Putamen (tissue), 1 donor: ENCODE measurements around the gene AASDHPPT.
"Not testable (repeated sequence)": the region's sequence is repeated elsewhere in the genome, so short reads cannot be mapped to it uniquely, and the experiment has no call there.

Experiments used
- DNase-seq: peaks from one replicate; pipeline ENCODE4 v3.0.0-alpha.2; 2016; ENCODE audit warnings: low spot score

AASDHPPT gene, protein sequence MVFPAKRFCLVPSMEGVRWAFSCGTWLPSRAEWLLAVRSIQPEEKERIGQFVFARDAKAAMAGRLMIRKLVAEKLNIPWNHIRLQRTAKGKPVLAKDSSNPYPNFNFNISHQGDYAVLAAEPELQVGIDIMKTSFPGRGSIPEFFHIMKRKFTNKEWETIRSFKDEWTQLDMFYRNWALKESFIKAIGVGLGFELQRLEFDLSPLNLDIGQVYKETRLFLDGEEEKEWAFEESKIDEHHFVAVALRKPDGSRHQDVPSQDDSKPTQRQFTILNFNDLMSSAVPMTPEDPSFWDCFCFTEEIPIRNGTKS

DNA sequence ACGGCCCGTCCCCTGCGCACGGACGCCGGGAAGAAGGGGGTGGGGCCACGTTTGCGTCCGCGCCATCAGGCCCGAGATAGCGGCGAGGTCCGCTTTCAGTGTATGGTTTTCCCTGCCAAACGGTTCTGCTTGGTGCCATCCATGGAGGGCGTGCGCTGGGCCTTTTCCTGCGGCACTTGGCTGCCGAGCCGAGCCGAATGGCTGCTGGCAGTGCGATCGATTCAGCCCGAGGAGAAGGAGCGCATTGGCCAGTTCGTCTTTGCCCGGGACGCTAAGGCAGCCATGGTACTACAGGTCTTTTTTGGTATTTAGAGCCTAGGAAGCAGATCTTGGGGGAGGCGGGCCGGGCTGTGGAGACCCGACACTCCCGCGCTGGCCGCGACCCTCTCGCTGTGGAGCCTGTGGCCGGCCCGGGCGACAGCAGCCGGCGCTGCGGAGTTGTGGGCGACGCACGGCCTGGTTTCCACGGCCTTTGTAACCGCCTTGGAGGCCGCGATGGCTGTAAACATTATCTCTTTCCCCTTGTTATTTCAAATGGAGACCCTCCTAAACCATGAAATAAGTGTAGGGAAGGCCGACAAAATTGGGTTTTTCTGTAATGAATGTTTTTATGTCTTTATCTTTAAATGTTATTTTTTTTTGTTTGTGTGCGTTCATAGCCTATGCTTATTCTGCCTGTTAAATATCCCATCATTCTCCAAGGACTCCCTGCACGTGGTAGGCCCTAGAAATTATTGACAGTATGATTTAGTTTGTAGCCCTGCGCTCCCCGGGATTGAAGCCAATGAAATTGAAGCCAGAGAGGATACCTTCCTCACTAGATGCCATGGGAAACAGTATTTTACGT is at the start of gene AASDHPPT:
Gene AASDHPPT, plus strand, starts transcription at position 54 of the 847 bp plus-strand sequence. Its CDS starts 49 bp downstream, at position 103.
- peak; percentile 32 for DNase-seq

DNA sequence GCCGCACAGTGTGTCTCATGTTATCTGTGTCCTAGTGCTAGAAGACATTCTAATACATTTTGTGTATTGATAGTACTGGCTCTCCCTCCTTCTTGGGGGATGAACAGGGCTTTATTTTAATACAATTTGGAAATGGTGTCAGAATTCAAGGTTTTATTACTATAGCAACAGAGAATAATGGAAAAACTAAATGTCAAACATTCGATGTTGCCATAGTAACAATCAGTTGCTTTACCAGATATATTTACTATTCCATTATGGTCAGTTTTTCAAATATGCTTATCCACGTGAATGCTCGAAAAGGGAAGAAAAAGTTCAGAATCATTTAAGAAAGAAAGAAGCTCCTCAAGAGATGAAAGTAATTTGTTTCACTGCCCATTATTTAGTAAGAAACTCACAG is 46.9 kb upstream of the AASDHPPT start:
- DNase-seq = no peak

DNA sequence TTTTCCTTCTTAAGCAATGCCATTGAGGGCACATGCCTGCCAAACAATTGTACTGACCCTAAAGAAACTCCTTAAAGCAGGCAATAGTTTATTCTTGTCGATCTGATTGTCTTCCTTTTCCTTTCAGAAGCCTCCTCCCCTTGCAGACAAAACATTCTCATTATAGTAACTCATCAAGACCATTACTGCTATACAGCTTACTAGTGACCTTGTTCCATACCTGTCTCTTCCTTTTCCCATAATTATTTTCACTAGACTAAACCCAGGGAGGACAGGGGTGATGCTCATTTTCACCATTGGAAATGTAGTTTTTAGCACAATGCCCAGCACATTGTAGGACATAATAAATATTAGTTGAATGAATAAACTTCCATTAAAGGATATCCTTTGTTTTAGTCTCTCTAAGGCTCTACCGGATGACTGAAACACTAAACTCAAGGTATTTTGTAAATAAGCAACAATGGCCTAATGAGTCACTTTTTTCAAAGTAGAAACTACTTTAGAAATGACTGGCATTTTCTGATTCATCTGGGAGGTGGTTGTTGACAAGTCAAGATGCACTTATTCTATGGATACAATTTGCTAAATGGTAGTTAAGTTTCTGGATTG is 46.2 kb upstream of the AASDHPPT start:
- DNase-seq = no peak

DNA sequence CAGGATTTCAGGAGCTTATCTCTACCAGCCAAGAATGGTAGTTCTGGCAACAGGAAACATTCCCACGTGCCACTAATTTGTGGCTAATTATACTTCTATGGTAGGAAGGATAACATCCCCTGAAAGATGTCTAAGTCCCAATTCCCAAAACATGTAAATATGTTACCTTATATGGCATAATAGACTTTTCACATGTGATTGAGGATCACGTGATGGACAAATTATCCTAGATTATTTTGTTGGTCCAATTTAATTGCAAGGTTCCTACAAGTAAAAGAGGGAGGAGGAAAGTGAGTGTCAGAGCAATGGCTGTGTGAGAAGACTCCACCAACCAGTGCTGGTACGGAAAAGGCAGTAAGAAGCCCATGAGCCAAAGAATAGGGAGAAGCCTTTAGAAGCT is 45.5 kb upstream of the AASDHPPT start:
- no peak for DNase-seq

DNA sequence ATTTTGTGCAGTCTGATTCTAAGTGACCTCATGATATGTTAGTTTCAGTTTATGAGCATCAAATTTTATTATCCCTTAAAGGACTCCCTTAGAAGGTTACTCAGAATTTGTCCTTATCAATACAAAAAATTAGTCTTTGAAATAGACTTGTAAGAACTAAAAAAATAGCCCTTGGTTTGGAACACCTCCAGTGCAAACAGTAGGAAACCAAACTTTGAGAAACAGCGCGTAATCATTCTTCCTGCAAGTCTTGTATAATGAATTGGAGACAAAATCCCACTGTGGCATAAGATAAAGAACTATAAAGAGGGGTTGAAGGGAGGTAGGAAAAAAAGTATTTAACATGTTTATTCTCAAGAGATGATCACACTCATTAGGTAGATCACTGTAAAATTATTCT is 44.6 kb upstream of the AASDHPPT start:
- no peak for DNase-seq

DNA sequence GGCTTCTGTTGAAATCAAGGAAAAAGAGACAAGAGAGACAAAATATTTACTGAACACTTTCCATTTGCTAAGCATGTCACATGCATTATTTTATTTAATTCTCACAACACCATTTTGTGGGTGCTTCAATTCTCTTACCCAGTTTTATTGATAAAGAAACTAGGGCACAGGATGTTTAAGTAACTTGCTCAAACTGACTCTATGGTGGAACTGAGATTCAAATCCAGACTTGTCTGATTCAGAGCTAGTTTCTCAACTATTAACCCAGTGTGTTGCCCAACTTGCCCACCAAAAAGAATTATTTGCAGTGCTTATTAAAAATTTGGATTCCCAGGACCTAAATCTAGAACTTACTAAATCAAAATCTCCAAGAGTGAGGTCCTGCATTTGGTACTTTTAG is 33.9 kb upstream of the AASDHPPT start:
- DNase-seq = no peak

DNA sequence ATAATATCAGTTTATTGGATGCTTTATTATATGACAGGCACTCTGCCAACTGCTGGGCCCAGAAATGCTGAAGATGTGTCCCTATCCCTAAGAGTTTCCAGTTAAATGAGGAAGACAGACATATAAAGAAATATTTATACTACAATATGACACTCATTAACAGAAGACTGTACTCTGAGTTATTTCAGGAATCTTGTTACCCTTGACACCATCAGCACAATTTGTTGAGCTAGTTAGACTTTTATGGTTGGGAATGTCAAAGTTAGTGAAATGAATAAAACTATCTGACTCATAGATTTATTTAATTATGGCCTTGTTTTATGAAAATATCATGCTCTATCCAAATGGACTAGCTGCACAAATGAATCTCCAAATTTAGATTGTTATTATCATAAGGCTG is 29.8 kb upstream of the AASDHPPT start:
- no peak for DNase-seq

DNA sequence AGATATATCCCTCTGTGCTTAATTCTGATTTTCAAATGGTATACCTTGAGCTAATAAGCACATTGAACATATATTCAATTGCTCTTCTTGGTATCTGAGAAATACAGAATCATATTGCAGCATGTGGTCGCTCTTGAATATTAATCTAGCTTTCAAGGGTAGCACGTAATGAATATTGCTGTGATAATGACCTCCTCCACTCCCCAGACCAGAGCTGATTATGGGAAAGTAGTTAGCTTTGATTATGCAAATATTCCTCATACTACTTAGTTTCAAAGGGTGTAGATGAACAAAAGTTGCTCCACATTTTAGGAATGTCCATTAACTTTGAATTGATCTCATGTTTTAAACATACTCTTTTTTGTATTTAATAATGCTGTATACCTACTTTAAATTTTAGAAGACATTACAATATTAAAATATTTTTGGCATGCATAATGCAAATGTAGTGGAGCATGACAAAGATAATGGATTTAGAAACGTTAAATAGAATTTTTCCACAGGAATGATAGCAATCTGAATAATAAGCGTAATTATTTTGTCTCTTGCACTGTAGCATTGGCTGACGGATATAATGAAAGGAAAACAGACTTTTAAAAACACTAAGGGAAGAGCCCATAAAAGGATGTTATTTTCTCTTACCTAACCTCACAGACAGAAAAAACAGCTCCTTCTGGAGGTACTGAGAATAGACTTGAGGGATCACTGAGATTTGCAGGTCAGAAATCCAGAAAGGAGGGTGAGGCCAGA is 27.6 kb upstream of the AASDHPPT start:
- no peak for DNase-seq

DNA sequence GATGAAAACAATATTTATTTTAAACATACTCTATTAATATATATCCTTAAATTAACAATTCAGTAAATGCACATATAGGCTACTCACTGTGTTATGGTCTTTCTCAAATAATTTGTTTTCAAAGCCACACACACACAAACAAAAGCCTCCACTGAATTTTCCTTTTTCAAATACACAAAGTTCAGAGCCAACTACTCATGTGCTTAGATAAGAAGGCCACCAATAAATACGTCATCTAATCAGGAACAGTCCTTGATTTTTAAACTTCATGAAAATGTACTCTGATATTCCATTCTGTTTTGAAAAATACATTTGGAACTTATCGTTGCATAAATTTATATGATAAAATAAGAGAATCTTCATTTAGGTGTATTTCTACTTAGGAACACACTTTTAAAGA is 26.4 kb upstream of the AASDHPPT start:
- DNase-seq = no peak

DNA sequence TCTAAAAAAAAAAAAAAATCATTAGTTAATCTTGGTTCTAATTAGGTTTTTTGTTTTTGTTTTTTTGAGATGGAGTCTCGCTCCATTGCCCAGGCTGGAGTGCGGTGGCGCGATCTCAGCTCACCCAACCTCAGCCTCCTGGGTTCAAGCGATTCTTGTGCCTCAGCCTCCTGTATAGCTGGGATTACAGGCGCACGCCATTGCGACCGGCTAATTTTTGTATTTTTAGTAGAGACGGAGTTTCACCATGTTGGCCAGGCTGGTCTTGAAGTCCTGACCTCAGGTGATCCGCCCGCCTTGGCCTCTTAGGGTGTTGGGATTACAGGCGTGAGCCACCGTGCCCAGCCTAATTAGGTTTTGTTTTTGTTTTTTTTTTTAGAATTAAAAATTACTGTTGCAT is 19.1 kb upstream of the AASDHPPT start:
- DNase-seq = not testable (repeated sequence)

DNA sequence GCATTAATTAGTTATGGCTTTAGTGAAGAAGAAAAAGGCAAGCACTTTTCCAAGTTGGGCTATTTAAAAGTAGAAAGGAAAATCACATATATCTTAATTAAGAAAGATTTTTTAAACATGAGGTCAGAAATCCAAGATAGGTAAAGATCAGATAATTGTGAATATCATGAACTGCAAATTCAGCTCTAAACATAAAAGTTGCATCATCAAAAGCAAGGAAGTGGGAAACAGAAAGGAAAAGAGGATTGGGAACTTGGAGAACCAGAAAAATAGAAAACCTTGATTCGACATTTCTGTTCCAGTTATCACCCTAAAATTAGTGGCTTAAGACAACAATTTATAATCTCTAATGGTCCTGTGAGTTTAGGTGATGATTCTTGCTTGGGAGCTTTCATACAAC is 17.8 kb upstream of the AASDHPPT start:
- no peak for DNase-seq

DNA sequence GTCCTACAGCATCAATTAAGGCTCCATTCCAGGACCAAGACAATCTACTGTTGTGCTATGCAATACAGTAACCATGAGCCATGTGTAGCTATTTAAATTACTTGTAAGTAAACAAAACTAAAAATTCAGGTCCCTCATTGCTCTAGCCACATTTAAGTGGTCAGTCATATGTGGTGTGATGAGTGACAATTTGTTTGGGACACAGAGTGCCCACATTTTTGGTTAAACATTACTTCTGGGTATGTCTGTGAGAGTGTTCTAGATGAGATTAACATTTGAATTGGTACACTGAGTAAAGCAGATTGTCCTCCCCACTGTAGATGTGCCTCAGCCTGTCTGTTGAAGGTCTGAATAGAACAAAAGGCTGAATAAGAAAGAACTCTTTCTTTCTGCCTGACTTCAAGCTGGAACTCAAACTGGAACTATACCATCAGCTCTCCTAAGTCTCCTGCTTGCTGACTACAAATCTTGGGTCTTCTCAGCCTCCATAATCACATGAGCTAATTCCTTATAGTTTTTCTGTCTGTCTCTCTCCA is 16.1 kb upstream of the AASDHPPT start:
- DNase-seq = no peak

DNA sequence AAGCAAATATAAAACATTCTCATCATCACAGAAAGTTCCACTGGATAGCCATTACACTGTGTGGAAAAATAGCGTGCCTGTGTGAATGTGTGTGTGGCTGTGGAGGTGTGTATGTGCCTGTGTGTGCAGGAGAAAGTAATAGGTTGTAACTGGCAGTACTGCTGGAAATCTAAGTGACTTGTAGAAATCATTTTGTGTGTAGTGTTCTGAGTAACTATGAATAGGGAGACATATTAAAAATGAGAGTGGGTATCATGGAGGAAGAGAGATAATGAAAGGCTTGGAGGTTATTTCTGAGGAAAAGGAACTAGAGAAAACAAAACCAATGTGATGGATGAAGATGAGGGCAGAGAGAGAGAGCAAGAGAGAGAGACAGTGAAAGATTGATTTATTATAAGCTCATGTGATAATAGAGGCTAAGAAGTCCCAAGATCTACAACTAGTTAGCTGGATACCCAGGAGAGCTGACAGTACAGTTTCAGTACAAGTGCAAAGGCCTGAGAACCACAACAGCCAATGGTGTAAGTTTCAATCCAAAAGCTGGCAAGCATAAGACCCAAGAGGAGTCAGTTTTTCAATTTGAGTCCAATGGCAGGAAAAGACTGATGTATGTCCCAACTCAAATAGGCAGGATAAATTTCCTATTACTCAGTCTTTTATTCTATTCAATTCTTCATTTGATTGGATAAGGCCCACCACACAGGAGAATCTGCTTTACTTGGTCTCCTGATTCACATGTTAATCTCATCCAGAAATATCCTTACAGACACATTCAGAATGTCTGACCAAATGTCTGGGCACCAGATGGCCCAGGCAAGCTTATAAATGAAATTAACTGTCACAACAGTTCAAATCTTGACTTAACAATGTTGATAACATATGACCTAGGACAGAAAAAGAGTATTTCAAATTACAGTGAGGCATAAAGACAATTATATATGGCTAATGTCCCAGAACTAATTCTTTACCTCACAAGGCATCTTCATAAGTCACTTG is 15.2 kb upstream of the AASDHPPT start:
- no peak for DNase-seq

DNA sequence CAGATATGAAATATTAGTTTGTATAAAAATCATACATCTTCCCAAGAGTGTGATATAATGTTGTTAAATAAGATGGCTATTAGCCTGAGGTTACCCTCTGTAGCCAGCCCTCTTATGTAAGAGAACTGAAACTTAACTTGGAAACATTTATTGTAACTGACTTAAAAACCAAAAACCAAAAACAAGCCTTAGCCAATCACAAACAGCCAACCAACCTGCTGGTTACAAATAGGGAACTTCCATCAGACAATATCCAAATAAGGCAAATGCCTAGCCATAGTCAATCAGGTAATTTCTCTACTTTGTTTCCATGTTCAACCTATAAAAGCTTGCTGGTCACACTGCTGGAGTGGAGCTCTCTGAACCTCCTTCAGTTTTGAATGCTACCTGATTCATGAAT is 14.5 kb upstream of the AASDHPPT start:
- DNase-seq = no peak

DNA sequence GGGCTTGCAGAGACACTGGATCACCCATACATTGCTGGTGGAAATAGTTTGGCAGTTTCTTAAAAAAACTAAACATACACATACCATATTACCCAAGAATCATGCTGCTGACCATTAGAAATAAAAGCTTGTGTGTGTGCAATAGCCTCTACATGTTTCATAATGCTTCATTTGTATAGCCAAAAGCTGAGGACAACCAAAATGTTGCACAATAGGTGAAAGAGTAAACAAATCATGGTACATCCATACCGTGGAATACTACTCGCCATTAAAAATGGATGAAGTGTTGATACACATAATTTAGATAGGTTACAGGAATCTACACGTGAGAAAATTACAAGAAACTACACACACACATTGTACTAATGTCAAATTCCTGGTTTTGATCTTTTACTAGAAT is 6.9 kb upstream of the AASDHPPT start:
- DNase-seq = no peak

DNA sequence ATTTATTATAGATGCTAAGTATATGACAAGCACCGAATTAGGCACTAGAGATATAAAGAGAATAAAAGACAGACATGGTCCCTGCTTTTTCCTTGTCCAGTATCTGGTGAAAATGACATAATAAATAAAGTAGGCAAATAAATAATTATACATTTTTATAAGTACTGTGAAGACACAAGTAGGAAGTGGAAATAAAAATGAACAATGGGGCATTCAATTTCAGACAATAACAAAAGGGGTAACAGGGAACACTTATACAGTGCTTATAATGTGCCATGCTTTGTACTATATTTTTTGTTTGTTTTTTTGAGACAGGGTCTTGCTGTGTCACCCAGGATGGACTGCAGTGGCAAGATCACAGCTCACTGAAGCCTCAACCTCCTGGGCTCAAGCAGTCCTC is 4.7 kb upstream of the AASDHPPT start:
- DNase-seq = no peak

DNA sequence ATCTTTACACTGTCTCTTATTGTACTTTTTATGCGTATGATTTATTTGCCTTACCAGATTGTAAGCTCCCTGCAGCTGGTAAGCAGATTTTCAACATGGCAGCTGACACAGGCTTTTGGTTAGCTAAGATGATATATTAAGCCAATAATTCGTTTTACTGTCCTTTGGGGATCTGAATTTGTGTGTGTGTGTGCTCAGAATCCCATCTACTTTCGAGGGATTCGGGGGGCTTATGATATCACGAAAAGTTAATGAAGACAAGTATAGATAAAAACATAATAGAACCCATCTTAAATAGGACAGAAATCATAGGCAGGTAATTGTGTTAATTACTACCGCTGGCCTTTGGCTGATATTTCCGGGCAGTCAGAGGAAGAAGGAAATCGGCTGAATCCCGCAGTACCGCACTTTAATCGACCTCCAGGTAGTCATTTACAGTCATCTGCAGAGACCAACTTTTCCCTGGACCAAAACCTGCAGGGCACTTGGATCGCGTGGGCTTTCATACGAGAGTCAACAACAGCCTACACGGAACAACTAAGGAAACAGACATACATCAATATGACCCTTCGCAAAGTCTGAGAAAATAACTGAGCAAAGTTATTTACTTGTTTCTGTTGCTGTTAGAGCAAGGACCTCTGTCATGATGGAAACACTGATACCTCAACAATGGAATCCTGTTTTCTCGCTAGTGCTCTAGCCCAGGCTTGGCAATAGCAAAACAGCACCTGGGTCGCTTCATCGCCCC is 1.1 kb upstream of the AASDHPPT start:
- peak; percentile 34 for DNase-seq

DNA sequence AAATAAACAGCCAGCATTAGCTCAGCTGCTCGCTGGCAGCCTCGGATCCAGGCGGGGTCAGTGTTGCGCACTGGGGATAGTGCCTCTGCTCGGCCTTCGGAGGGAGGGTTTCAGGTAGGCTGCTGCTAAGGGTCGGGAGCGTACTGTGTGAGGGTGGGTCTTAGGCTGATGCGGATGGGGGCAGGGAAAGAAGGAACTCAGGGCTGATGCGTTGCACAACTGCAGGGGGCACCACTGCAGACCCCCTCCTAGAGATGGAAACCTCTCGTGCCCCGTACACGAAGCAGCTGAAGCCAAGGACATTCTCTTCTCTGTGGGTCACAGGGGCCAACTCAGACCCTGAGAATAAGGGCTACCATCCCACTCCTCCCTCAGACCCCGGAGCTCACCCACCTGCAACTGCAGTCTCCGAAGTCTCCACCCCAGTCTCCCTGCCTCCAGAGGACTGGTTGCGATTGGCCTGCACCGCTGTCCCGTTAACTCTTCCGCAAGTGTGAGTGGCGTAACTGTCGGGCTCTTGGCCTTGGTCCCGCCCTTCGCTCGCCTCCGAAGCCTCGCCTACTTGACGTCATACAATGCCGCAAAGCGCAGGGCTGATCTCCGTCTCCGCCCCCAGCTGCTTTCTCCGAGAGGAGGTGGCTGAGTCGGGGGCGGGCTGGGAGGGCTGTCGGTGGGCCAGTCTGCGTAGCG is 398 bp upstream of the AASDHPPT start, which contains the start of gene KBTBD3:
Gene KBTBD3, minus strand, starts transcription at position 429 of the 690 bp plus-strand sequence. CDS start 18,250 bp downstream, outside the sequence.
- peak; percentile 100 for DNase-seq

DNA sequence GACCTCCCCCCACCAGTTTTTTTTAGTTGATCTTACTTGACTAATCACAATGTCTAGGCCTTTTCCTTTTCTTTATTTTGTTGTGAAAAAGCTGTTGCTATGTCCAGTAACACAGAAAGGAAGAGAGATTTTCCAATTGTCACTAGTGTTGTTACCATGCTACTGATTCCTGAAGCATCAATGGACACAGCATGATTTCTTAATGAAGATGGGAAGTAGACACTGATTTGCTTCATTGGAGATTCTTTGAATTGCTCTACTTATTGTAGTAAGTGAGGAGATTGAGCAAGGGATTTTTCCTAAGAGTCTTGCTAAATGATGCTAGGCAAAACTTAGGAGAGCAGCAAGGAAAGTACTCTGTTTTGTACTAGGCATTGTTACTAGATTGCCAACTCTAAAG is 4.6 kb downstream of the AASDHPPT start:
- DNase-seq = no peak
